ENCODE data around the gene JMJD7. TPM values are rescaled to one million over a fixed set of nuclear protein-coding genes. Genes with fewer than 3 reads are reported as not detected.

The JMJD7 gene
- total RNA-seq, 1 donor from 2014 or later, result 26.6 TPM

DNA sequence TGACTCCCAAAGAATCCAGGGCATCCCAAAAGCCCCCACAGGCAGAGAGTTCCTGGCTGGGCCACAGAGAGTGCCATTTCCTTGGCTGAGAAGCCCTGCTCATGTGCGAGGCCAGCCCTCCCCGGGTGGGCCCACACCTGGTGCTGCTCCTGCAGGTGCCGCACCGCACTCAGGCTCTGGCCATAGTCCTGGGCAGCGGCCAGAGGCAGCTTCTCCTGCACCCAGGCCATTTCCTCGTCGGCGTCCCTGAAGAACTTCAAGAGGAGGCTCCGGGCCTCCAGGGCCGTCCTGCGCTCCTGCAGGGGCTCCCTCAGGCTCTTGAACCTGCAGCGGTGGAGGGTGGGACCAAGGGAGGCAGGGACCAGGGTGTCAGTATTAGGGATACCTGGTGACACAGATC lies 28.8 kb downstream of the JMJD7 start:
- TF ChIP-seq CTCF (IDR thresholded peaks at IDR 0.05; ENCODE audit: partially characterized antibody, unreplicated experiment), result no peak
- Mint-ChIP-seq H3K27me3 (ENCODE audit: unreplicated experiment) (peaks cover 4% of the 10 kb centered on the region), H3K27ac (ENCODE audit: unreplicated experiment) (no peak overlapping the region), H3K9me3 (ENCODE audit: unreplicated experiment) (peaks cover 6% of the 10 kb centered on the region), H3K4me3 (ENCODE audit: unreplicated experiment) (no peak overlapping the region), H3K36me3 (ENCODE audit: unreplicated experiment) (no peaks in the 10 kb centered on the region), H3K4me1 (ENCODE audit: low read depth, unreplicated experiment) (no peaks in the 10 kb centered on the region)
- DNase-seq, result no peak

DNA sequence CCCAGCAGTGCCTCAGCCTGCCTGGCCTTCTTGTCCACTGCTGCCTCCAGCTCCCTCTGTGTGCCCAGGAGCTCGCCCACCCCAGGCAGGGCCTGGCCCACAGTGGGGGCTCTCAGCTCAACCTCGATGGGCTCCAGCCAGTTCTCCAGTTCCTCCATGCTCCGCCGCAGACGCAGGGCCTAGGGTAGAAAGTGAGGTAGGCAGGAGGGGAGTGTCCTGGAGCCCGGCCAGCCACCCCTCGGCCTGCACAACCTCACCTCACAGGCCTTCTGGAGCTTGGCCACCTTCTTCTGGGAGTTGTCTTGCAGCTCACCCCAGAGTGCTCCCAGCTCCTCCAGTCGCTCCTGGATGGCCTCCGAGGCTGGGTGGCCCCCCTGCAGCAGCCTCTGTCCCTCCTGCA lies 29.4 kb downstream of the JMJD7 start:
- no peak overlapping the region for H3K27ac Mint-ChIP-seq (ENCODE audit: unreplicated experiment)

GRCh38 chr15:41858756-41859155 lies 30.9 kb downstream of the JMJD7 start:
- no peak overlapping the region for H3K27ac Mint-ChIP-seq (ENCODE audit: unreplicated experiment)
- no peak for TF ChIP-seq CTCF (IDR thresholded peaks at IDR 0.05; ENCODE audit: partially characterized antibody, unreplicated experiment)
- H3K4me3 Mint-ChIP-seq (ENCODE audit: unreplicated experiment), result no peak overlapping the region
- H3K9me3 Mint-ChIP-seq (ENCODE audit: unreplicated experiment), result peaks cover 6% of the 10 kb centered on the region
- H3K27me3 Mint-ChIP-seq (ENCODE audit: unreplicated experiment), result peaks cover 8% of the 10 kb centered on the region
- H3K4me1 Mint-ChIP-seq (ENCODE audit: low read depth, unreplicated experiment), result no peaks in the 10 kb centered on the region
- H3K36me3 Mint-ChIP-seq (ENCODE audit: unreplicated experiment), result no peaks in the 10 kb centered on the region
- no peak for DNase-seq

More for the DNA sequence above, 29.4 kb downstream of the JMJD7 start:
- peaks cover 6% of the 10 kb centered on the region for H3K9me3 Mint-ChIP-seq (ENCODE audit: unreplicated experiment)
- no peaks in the 10 kb centered on the region for H3K4me1 Mint-ChIP-seq (ENCODE audit: low read depth, unreplicated experiment)
- no peaks in the 10 kb centered on the region for H3K36me3 Mint-ChIP-seq (ENCODE audit: unreplicated experiment)
- H3K27me3 Mint-ChIP-seq (ENCODE audit: unreplicated experiment), result peaks cover 4% of the 10 kb centered on the region
- H3K4me3 Mint-ChIP-seq (ENCODE audit: unreplicated experiment), result no peak overlapping the region
- DNase-seq, result no peak
- TF ChIP-seq CTCF (IDR thresholded peaks at IDR 0.05; ENCODE audit: partially characterized antibody, unreplicated experiment), result no peak

GRCh38 chr15:41860049-41860828 lies 32.3 kb downstream of the JMJD7 start:
- no peaks in the 10 kb centered on the region for H3K4me1 Mint-ChIP-seq (ENCODE audit: low read depth, unreplicated experiment)
- no peak overlapping the region for H3K27ac Mint-ChIP-seq (ENCODE audit: unreplicated experiment)
- H3K36me3 Mint-ChIP-seq (ENCODE audit: unreplicated experiment), result no peaks in the 10 kb centered on the region

More at GRCh38 chr15:41860049-41860828, 32.3 kb downstream of the JMJD7 start:
- H3K9me3 Mint-ChIP-seq (ENCODE audit: unreplicated experiment), result peaks cover 4% of the 10 kb centered on the region
- TF ChIP-seq CTCF (IDR thresholded peaks at IDR 0.05; ENCODE audit: partially characterized antibody, unreplicated experiment), result no peak
- no peak overlapping the region for H3K4me3 Mint-ChIP-seq (ENCODE audit: unreplicated experiment)
- no peak for DNase-seq
- peaks cover 8% of the 10 kb centered on the region for H3K27me3 Mint-ChIP-seq (ENCODE audit: unreplicated experiment)
